Right atrium auricular region (tissue), 2 donors: ENCODE measurements around the gene SNAI1. TPM values are rescaled to one million over a fixed set of nuclear protein-coding genes. Genes with fewer than 3 reads are reported as not detected.

Experiments
- DNase-seq: peaks from one replicate; pipeline ENCODE4 v3.0.0-alpha.2; 2019; ENCODE audit warnings: low spot score
- H3K27ac ChIP-seq, 2 donors: fragments of 200-600 bp; sonication (generic); 1 replicate in 1 of 2; 2 replicates in 1 of 2; pipeline ENCODE4 v1.5.1; 2016 to 2019
- H3K27me3 ChIP-seq, 2 donors: fragments of 200-600 bp; sonication (generic); one replicate each; pipeline versions ENCODE4 v1.5.1 to v1.6.0; 2017 to 2019
- H3K36me3 ChIP-seq: fragments of 200-600 bp; sonication (generic); one replicate; pipeline ENCODE4 v1.5.1; 2016
- H3K4me1 ChIP-seq, 2 donors: fragments of 200-600 bp; sonication (generic); one replicate each; pipeline versions ENCODE4 v1.5.1 to v1.6.0; 2017 to 2019
- H3K4me3 ChIP-seq, 2 donors: fragments of 200-600 bp; sonication (generic); 1 replicate in 1 of 2; 2 replicates in 1 of 2; pipeline ENCODE4 v1.5.1; 2017 to 2019; ENCODE audit warnings: mild to moderate bottlenecking in 1 of 2, moderate library complexity in 1 of 2
- H3K9me3 ChIP-seq, 2 donors: fragments of 200-600 bp; sonication (generic); one replicate each; pipeline ENCODE4 v1.5.1; 2019
- CTCF ChIP-seq, 2 donors: fragments of 200-600 bp; sonication (generic); IDR thresholded peaks; one replicate each; pipeline ENCODE4 v1.5.1; 2019; ENCODE audit warnings: antibody characterized with exemption in 2 of 2
- total RNA-seq, 2 donors: library from RNA; depleted of rRNA; stranded (reverse); fragments of >200 nt; gene quantifications; one replicate each; pipeline ENCODE4 v1.1.0, GENCODE V29; 2016

The SNAI1 gene
- total RNA-seq, 2 donors from 2014 or later: 4.3 to 4.4 TPM

GRCh38 chr20:49986049-49986448 is 3.3 kb downstream of the SNAI1 start:
- Histone ChIP-seq H3K27ac (no peak overlapping the region), H3K4me3 (peak overlapping the region in 1 of 2 donors; percentile 62), H3K27me3 (no peaks in the 10 kb centered on the region), H3K4me1 (peaks cover 0 to 92% of the 10 kb centered on the region in 2 donors), H3K9me3 (no peaks in the 10 kb centered on the region), H3K36me3 (no peaks in the 10 kb centered on the region)
- no peak for TF ChIP-seq CTCF (IDR thresholded peaks at IDR 0.05)
- DNase-seq: no peak

GRCh38 chr20:49987015-49987867 is 4.5 kb downstream of the SNAI1 start:
- H3K4me3 ChIP-seq: no peak overlapping the region
- peaks cover 0 to 82% of the 10 kb centered on the region in 2 donors for H3K4me1 ChIP-seq
- no peaks in the 10 kb centered on the region for H3K27me3 ChIP-seq
- H3K36me3 ChIP-seq: no peaks in the 10 kb centered on the region
- H3K9me3 ChIP-seq: no peaks in the 10 kb centered on the region
- no peak for DNase-seq
- H3K27ac ChIP-seq: peak overlapping the region in 1 of 2 donors; percentile 28
- TF ChIP-seq CTCF (IDR thresholded peaks at IDR 0.05): no peak

- DNase-seq: no peak
- H3K4me3 ChIP-seq: no peak overlapping the region
- no peak for TF ChIP-seq CTCF (IDR thresholded peaks at IDR 0.05)
- peak overlapping the region; percentile 23 to 28 for H3K27ac ChIP-seq
- no peaks in the 10 kb centered on the region for H3K27me3 ChIP-seq
- H3K36me3 ChIP-seq: no peaks in the 10 kb centered on the region
- no peaks in the 10 kb centered on the region for H3K9me3 ChIP-seq
- H3K4me1 ChIP-seq: peaks cover 0 to 75% of the 10 kb centered on the region in 2 donors
These were observed 5.3 kb downstream of the SNAI1 start for GRCh38 chr20:49987868-49988690.

GRCh38 chr20:49989234-49990065 is 6.7 kb downstream of the SNAI1 start:
- H3K27ac ChIP-seq: peak overlapping the region; percentile 72 to 80
- peaks cover 0 to 67% of the 10 kb centered on the region in 2 donors for H3K4me1 ChIP-seq
- no peaks in the 10 kb centered on the region for H3K9me3 ChIP-seq
- peak; percentile 86 for DNase-seq
- H3K27me3 ChIP-seq: no peaks in the 10 kb centered on the region
- no peak for TF ChIP-seq CTCF (IDR thresholded peaks at IDR 0.05)
- H3K36me3 ChIP-seq: no peaks in the 10 kb centered on the region
- no peak overlapping the region for H3K4me3 ChIP-seq

- TF ChIP-seq CTCF (IDR thresholded peaks at IDR 0.05): no peak
- Histone ChIP-seq H3K27me3 (no peaks in the 10 kb centered on the region), H3K27ac (peak overlapping the region; percentile 72 to 80), H3K36me3 (no peaks in the 10 kb centered on the region), H3K4me1 (peaks cover 0 to 59% of the 10 kb centered on the region in 2 donors), H3K4me3 (no peak overlapping the region), H3K9me3 (no peaks in the 10 kb centered on the region)
- DNase-seq: no peak
These were observed 7.5 kb downstream of the SNAI1 start for GRCh38 chr20:49990271-49990720.
